ENCODE results near the gene RAB26. TPM values are rescaled to one million over a fixed set of nuclear protein-coding genes. Genes with fewer than 3 reads are reported as not detected.

The RAB26 gene
- total RNA-seq, 1 donor from 2014 or later: 2.1 TPM

- Mint-ChIP-seq H3K9me3 (no peaks in the 10 kb centered on the region), H3K27ac (no peak overlapping the region), H3K36me3 (peaks cover 4% of the 10 kb centered on the region), H3K27me3 (ENCODE audit: insufficient read depth, low read depth) (peaks cover 8% of the 10 kb centered on the region), H3K4me1 (peaks cover 32% of the 10 kb centered on the region), H3K4me3 (no peak overlapping the region)
- Histone ChIP-seq H3K27ac (no peak overlapping the region), H3K9ac (no peak overlapping the region), H4K20me1 (ENCODE audit: low read depth) (peaks cover 58% of the 10 kb centered on the region), H3K4me1 (peaks cover 31% of the 10 kb centered on the region), H3K27me3 (peaks cover 16% of the 10 kb centered on the region), H3K4me3 (no peak overlapping the region), H3K9me3 (ENCODE audit: low read depth) (no peaks in the 10 kb centered on the region), H3F3A (ENCODE audit: low read depth) (peaks cover 65% of the 10 kb centered on the region), H3K36me3 (no peaks in the 10 kb centered on the region), H3K4me2 (no peak overlapping the region), H3K79me2 (ENCODE audit: low read depth) (peaks cover 15% of the 10 kb centered on the region), H2AFZ (replicated peaks) (no peak overlapping the region)
- no peak for DNase-seq (ENCODE audit: low spot score)
- TF ChIP-seq EZH2 (IDR thresholded peaks at IDR 0.05) (no peak), EZH2phosphoT487 (IDR thresholded peaks at IDR 0.05) (no peak), CTCF (IDR thresholded peaks at IDR 0.05) (no peak)
These were observed 1.0 kb upstream of the RAB26 start for GRCh38 chr16:2147378-2147777.

GRCh38 chr16:2148714-2149629 is 547 bp downstream of the RAB26 start:
- Mint-ChIP-seq H3K27me3 (ENCODE audit: insufficient read depth, low read depth) (peaks cover 10% of the 10 kb centered on the region), H3K4me3 (peak overlapping the region; percentile 71), H3K4me1 (peaks cover 35% of the 10 kb centered on the region), H3K36me3 (peaks cover 4% of the 10 kb centered on the region), H3K27ac (no peak overlapping the region), H3K9me3 (no peaks in the 10 kb centered on the region)
- Histone ChIP-seq H3K79me2 (ENCODE audit: low read depth) (peaks cover 31% of the 10 kb centered on the region), H4K20me1 (ENCODE audit: low read depth) (peaks cover 74% of the 10 kb centered on the region), H3K27me3 (peaks cover 16% of the 10 kb centered on the region), H2AFZ (replicated peaks) (no peak overlapping the region), H3K4me2 (peak overlapping the region; percentile 100), H3K4me3 (peak overlapping the region; percentile 70), H3K27ac (no peak overlapping the region), H3K36me3 (no peaks in the 10 kb centered on the region), H3K9ac (no peak overlapping the region), H3K9me3 (ENCODE audit: low read depth) (no peaks in the 10 kb centered on the region), H3K4me1 (peaks cover 45% of the 10 kb centered on the region), H3F3A (ENCODE audit: low read depth) (peaks cover 81% of the 10 kb centered on the region)
- TF ChIP-seq EZH2phosphoT487 (IDR thresholded peaks at IDR 0.05) (no peak), EZH2 (IDR thresholded peaks at IDR 0.05) (no peak), CTCF (IDR thresholded peaks at IDR 0.05) (no peak)
- DNase-seq (ENCODE audit: low spot score): peak; percentile 56

- H3K4me1 ChIP-seq: peaks cover 49% of the 10 kb centered on the region
- H2AFZ ChIP-seq (replicated peaks): no peak overlapping the region
- Mint-ChIP-seq H3K9me3 (no peaks in the 10 kb centered on the region), H3K36me3 (peaks cover 4% of the 10 kb centered on the region), H3K27ac (no peak overlapping the region), H3K27me3 (ENCODE audit: insufficient read depth, low read depth) (peaks cover 13% of the 10 kb centered on the region), H3K4me1 (peaks cover 42% of the 10 kb centered on the region), H3K4me3 (peak overlapping the region; percentile 71)
- H3K4me3 ChIP-seq: peak overlapping the region; percentile 70
- no peaks in the 10 kb centered on the region for H3K9me3 ChIP-seq (ENCODE audit: low read depth)
- peaks cover 82% of the 10 kb centered on the region for H4K20me1 ChIP-seq (ENCODE audit: low read depth)
- H3K36me3 ChIP-seq: no peaks in the 10 kb centered on the region
- no peak overlapping the region for H3K9ac ChIP-seq
- peak overlapping the region; percentile 100 for H3K4me2 ChIP-seq
- peaks cover 89% of the 10 kb centered on the region for H3F3A ChIP-seq (ENCODE audit: low read depth)
- peaks cover 16% of the 10 kb centered on the region for H3K27me3 ChIP-seq
- peak; percentile 38 for DNase-seq (ENCODE audit: low spot score)
- no peak for TF ChIP-seq CTCF (IDR thresholded peaks at IDR 0.05)
- no peak for TF ChIP-seq EZH2phosphoT487 (IDR thresholded peaks at IDR 0.05)
- TF ChIP-seq EZH2 (IDR thresholded peaks at IDR 0.05): no peak
- peaks cover 39% of the 10 kb centered on the region for H3K79me2 ChIP-seq (ENCODE audit: low read depth)
- no peak overlapping the region for H3K27ac ChIP-seq
These were observed 1.4 kb downstream of the RAB26 start for GRCh38 chr16:2149630-2150417.

Measured in neural progenitor cell (in vitro differentiated cells).